Dedifferentiated amniotic fluid mesenchymal stem cell (primary cell): ENCODE data around the gene CCT8L2.
"Not testable (repeated sequence)": the region's sequence is repeated elsewhere in the genome, so short reads cannot be mapped to it uniquely, and the experiment has no call there.

ENCODE experiments used
- DNase-seq: peaks from one replicate; pipeline ENCODE4 v3.0.0-alpha.2; 2016; ENCODE audit errors: extremely low spot score

CCT8L2 gene

GRCh38 chr22:16559056-16559955 lies 33.3 kb downstream of the CCT8L2 start:
- DNase-seq, result no peak

- DNase-seq, result not testable (repeated sequence)
Observed at GRCh38 chr22:16558376-16558945, 34.1 kb downstream of the CCT8L2 start.

DNA sequence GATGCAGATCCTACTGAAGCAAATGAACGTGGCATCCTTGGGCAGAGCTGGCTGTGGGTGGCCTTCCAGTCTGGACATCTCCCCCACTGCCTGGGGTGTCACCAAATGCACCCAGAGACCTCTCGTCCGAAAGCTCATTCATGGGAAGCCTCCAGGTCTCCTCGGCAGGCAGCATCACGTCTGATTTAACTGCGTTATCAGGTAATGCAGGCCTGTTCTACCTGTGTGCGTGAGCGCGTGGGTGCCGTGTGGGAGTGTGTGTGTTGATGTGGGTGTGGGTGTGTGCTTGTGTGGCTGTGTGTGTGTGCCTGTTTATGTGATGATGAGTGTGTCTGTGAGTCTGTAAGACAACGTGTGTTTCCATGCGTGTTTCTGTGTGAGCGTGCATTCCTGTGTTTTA lies 35.1 kb downstream of the CCT8L2 start:
- DNase-seq, result not testable (repeated sequence)

GRCh38 chr22:16555077-16555994 lies 37.3 kb downstream of the CCT8L2 start:
- not testable (repeated sequence) for DNase-seq

GRCh38 chr22:16543310-16543709 lies 49.3 kb downstream of the CCT8L2 start:
- DNase-seq, result not testable (repeated sequence)
